Mammary epithelial cell (primary cell): ENCODE data around the gene NOXRED1.

Source experiments
- EZH2 ChIP-seq: IDR thresholded peaks from 2 replicates; pipeline ENCODE4 v1.6.1; 2012; ENCODE audit warnings: low read length, inconsistent platforms, borderline replicate concordance
- TF ChIP-seq, protein P1 (sequence below), 2 donors: IDR thresholded peaks in 1 of 2; conservative IDR thresholded peaks in 1 of 2; 2 replicates each; pipeline ENCODE4 v1.5.1; 2011 to 2012; ENCODE audit warnings: inconsistent platforms in 2 of 2, low read length in 2 of 2, mild to moderate bottlenecking in 2 of 2, control low read depth in 1 of 2, low read depth in 1 of 2; ENCODE audit not compliant: insufficient read depth in 1 of 2; ENCODE audit errors: extremely low read depth in 1 of 2

DNA sequence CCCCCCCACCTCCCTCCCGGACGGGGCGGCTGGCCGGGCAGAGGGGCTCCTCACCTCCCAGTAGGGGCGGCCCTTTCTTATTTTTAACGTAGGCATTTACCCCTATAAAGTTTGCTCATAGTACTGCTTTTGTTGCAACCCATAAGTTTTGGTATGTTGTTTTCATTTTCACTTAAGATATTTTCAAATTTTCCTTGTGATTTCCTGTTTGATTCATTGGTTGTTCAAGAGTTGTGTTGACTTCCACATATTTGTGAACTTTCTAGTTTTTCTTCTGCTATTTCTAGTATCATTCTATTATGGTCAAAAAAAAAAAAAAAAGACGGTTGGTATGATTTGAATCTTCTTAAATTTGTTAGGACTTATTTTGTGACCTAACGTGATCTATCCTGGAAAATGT is 6.5 kb downstream of the NOXRED1 start:
- TF ChIP-seq, protein P1, sequence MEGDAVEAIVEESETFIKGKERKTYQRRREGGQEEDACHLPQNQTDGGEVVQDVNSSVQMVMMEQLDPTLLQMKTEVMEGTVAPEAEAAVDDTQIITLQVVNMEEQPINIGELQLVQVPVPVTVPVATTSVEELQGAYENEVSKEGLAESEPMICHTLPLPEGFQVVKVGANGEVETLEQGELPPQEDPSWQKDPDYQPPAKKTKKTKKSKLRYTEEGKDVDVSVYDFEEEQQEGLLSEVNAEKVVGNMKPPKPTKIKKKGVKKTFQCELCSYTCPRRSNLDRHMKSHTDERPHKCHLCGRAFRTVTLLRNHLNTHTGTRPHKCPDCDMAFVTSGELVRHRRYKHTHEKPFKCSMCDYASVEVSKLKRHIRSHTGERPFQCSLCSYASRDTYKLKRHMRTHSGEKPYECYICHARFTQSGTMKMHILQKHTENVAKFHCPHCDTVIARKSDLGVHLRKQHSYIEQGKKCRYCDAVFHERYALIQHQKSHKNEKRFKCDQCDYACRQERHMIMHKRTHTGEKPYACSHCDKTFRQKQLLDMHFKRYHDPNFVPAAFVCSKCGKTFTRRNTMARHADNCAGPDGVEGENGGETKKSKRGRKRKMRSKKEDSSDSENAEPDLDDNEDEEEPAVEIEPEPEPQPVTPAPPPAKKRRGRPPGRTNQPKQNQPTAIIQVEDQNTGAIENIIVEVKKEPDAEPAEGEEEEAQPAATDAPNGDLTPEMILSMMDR (conservative IDR thresholded peaks at IDR 0.05 in 1 of 2, IDR thresholded peaks at IDR 0.05 in 1 of 2; ENCODE audit: extremely low read depth in 1 of 2, insufficient read depth in 1 of 2, low read depth in 1 of 2, low read length in 2 of 2) = no peak
- no peak for TF ChIP-seq EZH2
